Breast epithelium (tissue), 4 donors: Measurements from ENCODE around the gene TSPEAR. TPM values are rescaled to one million over a fixed set of nuclear protein-coding genes. Genes with fewer than 3 reads are reported as not detected.
"Not testable (repeated sequence)": the region's sequence is repeated elsewhere in the genome, so short reads cannot be mapped to it uniquely, and the experiment has no call there.

Experiments
- DNase-seq, 2 donors: peaks; one replicate each; pipeline ENCODE4 v3.0.0-alpha.2; 2019; ENCODE audit warnings: low spot score in 2 of 2
- H3K27ac ChIP-seq, 2 donors: fragments of 200-600 bp; sonication (generic) in 1 of 2; one replicate each; pipeline ENCODE4 v1.5.1; 2016 to 2019; ENCODE audit warnings: mild to moderate bottlenecking in 1 of 2
- H3K27me3 ChIP-seq, 2 donors: fragments of 200-600 bp; sonication (generic) in 1 of 2; one replicate each; pipeline versions ENCODE4 v1.5.1 to v1.6.0; 2017 to 2019; ENCODE audit warnings: control low read depth in 1 of 2, mild to moderate bottlenecking in 1 of 2
- H3K36me3 ChIP-seq: fragments of 200-600 bp; one replicate; pipeline ENCODE4 v1.5.1; 2019
- H3K4me1 ChIP-seq, 2 donors: fragments of 200-600 bp; sonication (generic); one replicate each; pipeline ENCODE4 v1.5.1; 2016 to 2019; ENCODE audit warnings: control low read depth in 1 of 2
- H3K4me3 ChIP-seq, 3 donors: fragments of 200-600 bp; sonication (generic); 1 replicate in 2 of 3; 2 replicates in 1 of 3; pipeline ENCODE4 v1.5.1; 2016 to 2019; ENCODE audit warnings: mild to moderate bottlenecking in 3 of 3, moderate library complexity in 2 of 3
- H3K9me3 ChIP-seq, 2 donors: fragments of 200-600 bp; sonication (generic) in 1 of 2; one replicate each; pipeline ENCODE4 v1.5.1; 2016 to 2019; ENCODE audit warnings: control low read depth in 1 of 2
- CTCF ChIP-seq, 3 donors: fragments of 450-650 bp; IDR thresholded peaks; one replicate each; pipeline ENCODE4 v1.5.1; 2016 to 2017; ENCODE audit warnings: antibody characterized with exemption in 3 of 3, mild to moderate bottlenecking in 3 of 3, moderate library complexity in 3 of 3
- POLR2A ChIP-seq: fragments of 450-650 bp; IDR thresholded peaks from one replicate; pipeline ENCODE4 v1.6.1; 2016; ENCODE audit warnings: antibody characterized with exemption, mild to moderate bottlenecking, moderate library complexity
- POLR2AphosphoS5 ChIP-seq, 3 donors: sonication (generic); formaldehyde crosslinking; IDR thresholded peaks; one replicate each; pipeline ENCODE4 v1.6.1; 2017; ENCODE audit warnings: antibody characterized with exemption in 3 of 3
- intact Hi-C: fragments of 100-400 bp; cut with DNase I; formaldehyde crosslinking; loops from one replicate; pipeline ENCODE4 v1.15.1; 2023; ENCODE audit warnings: low total_unique reads
- total RNA-seq, 3 donors: library from RNA; depleted of rRNA; stranded (reverse); fragments of >200 nt; gene quantifications; one replicate each; pipeline ENCODE4 v1.1.0, GENCODE V29; 2016

The TSPEAR gene
- total RNA-seq, 3 donors from 2014 or later = 0.15 TPM; not detected in 2

DNA sequence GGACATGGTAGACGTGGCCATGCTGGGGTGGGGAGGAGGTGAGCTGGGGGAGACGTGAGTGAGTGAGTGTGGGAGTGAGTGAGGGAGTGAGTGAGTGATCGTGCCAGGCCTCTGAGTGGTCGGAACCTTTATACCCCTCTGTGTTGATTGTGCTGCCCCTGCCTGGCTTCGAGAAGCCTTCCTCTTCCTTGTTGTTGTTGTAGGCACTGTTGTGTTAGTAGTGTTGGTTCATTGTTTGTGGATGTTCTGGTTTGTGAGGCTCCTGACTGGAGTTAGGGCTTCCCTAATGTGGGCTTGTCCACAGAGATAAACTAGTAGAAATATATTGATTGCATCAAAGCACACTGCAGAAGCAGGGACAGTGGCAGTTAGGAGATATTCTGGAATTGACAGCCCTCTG, 152.7 kb downstream of the TSPEAR start, which contains the start of gene KRTAP10-3:
TSS of gene KRTAP10-3 (minus strand) at position 101 of the 400 bp plus-strand sequence. CDS start at position 21, 80 bp downstream.
- H3K9me3 ChIP-seq = peaks cover 6 to 11% of the 10 kb centered on the region in 2 donors
- no peak for DNase-seq
- H3K4me1 ChIP-seq = no peaks in the 10 kb centered on the region
- no peak for TF ChIP-seq POLR2AphosphoS5 (IDR thresholded peaks at IDR 0.05)
- no peak for TF ChIP-seq CTCF (IDR thresholded peaks at IDR 0.05)
- TF ChIP-seq POLR2A = no peak
- intact Hi-C loops = no loop called here
- peaks cover 0 to 32% of the 10 kb centered on the region in 2 donors for H3K27me3 ChIP-seq
- no peak within 1 kb of the TSS for H3K27ac ChIP-seq
- H3K4me3 ChIP-seq = no peak within 1 kb of the TSS
- H3K36me3 ChIP-seq = no peaks in the 10 kb centered on the region

- DNase-seq, H3K4me3 ChIP-seq, H3K36me3 ChIP-seq, intact Hi-C loops, H3K4me1 ChIP-seq, H3K27ac ChIP-seq: not testable (repeated sequence)
- Histone ChIP-seq H3K9me3 (peaks cover 6 to 11% of the 10 kb centered on the region in 2 donors), H3K27me3 (peaks cover 0 to 32% of the 10 kb centered on the region in 2 donors)
Observed at GRCh38 chr21:44558329-44558675, 153.1 kb downstream of the TSPEAR start.

- Histone ChIP-seq H3K9me3 (peaks cover 6 to 7% of the 10 kb centered on the region in 2 donors), H3K27me3 (peaks cover 0 to 35% of the 10 kb centered on the region in 2 donors), H3K4me1 (no peaks in the 10 kb centered on the region), H3K36me3 (no peaks in the 10 kb centered on the region), H3K4me3 (no peak overlapping the region), H3K27ac (no peak overlapping the region)
- intact Hi-C loops = no loop called here
- peak in 1 of 2 donors; percentile 50 for DNase-seq
- no peak for TF ChIP-seq POLR2AphosphoS5 (IDR thresholded peaks at IDR 0.05)
- no peak for TF ChIP-seq CTCF (IDR thresholded peaks at IDR 0.05)
- TF ChIP-seq POLR2A = no peak
Observed at GRCh38 chr21:44557491-44558328, 153.7 kb downstream of the TSPEAR start.

GRCh38 chr21:44556879-44557278, 154.5 kb downstream of the TSPEAR start:
- no peaks in the 10 kb centered on the region for H3K4me1 ChIP-seq
- intact Hi-C loops = no loop called here
- no peak for DNase-seq
- no peak for TF ChIP-seq POLR2AphosphoS5 (IDR thresholded peaks at IDR 0.05)
- TF ChIP-seq POLR2A = no peak
- no peak for TF ChIP-seq CTCF (IDR thresholded peaks at IDR 0.05)
- H3K9me3 ChIP-seq = peaks cover 5 to 6% of the 10 kb centered on the region in 2 donors
- H3K27me3 ChIP-seq = peaks cover 0 to 43% of the 10 kb centered on the region in 2 donors
- no peak overlapping the region for H3K27ac ChIP-seq
- H3K36me3 ChIP-seq = no peaks in the 10 kb centered on the region
- no peak overlapping the region for H3K4me3 ChIP-seq

GRCh38 chr21:44555200-44555875, 156.0 kb downstream of the TSPEAR start:
- no peaks in the 10 kb centered on the region for H3K36me3 ChIP-seq
- H3K4me1 ChIP-seq = no peaks in the 10 kb centered on the region
- peaks cover 5 to 6% of the 10 kb centered on the region in 2 donors for H3K9me3 ChIP-seq
- peak in 1 of 2 donors; percentile 38 for DNase-seq
- H3K4me3 ChIP-seq = no peak overlapping the region
- no peak for TF ChIP-seq CTCF (IDR thresholded peaks at IDR 0.05)
- TF ChIP-seq POLR2AphosphoS5 (IDR thresholded peaks at IDR 0.05) = no peak
- no peak for TF ChIP-seq POLR2A
- H3K27ac ChIP-seq = no peak overlapping the region
- peaks cover 0 to 46% of the 10 kb centered on the region in 2 donors for H3K27me3 ChIP-seq
- intact Hi-C loops = no loop called here
